Measurements from ENCODE around the gene NR1H4. TPM values are rescaled to one million over a fixed set of nuclear protein-coding genes. Genes with fewer than 3 reads are reported as not detected.

The NR1H4 gene
- total and polyA plus RNA-seq, 2 experiments from 2014 or later: not detected

- H3K4me3 Mint-ChIP-seq: no peak overlapping the region
- H3K4me1 ChIP-seq (ENCODE audit: insufficient read depth): no peaks in the 10 kb centered on the region
- no peak for ATAC-seq
These were observed 119.8 kb downstream of the NR1H4 start for GRCh38 chr12:100593490-100593889.

More at GRCh38 chr12:100593490-100593889, 119.8 kb downstream of the NR1H4 start:
- H3K79me2 ChIP-seq (replicated peaks; ENCODE audit: insufficient read depth): no peaks in the 10 kb centered on the region
- no peaks in the 10 kb centered on the region for H3K36me3 ChIP-seq (ENCODE audit: insufficient read depth)
- Mint-ChIP-seq H3K9me3 (peaks cover 9% of the 10 kb centered on the region; the same call in 2 of the 3 replicates), H3K4me1 (no peaks in the 10 kb centered on the region), H3K36me3 (ENCODE audit: low read depth) (peaks cover 4% of the 10 kb centered on the region; the same call in 2 of the 3 replicates), H3K27me3 (ENCODE audit: insufficient read depth, low read depth, poor library complexity) (no peaks in the 10 kb centered on the region), H3K27ac (no peak overlapping the region)
- DNase-seq (ENCODE audit: low spot score): no peak
- H3K4me2 ChIP-seq: no peak overlapping the region
- TF ChIP-seq EZH2 (IDR thresholded peaks at IDR 0.05; ENCODE audit: low read depth, unreplicated experiment) (no peak), REST (IDR thresholded peaks at IDR 0.05; ENCODE audit: unreplicated experiment) (no peak), EZH2phosphoT487 (IDR thresholded peaks at IDR 0.05; ENCODE audit: unreplicated experiment) (no peak), CTCF (conservative IDR thresholded peaks at IDR 0.05; ENCODE audit: low read depth in 2 of 2) (no peak)
- H3K4me3 ChIP-seq: no peak overlapping the region
- no peak overlapping the region for H3K27ac ChIP-seq (ENCODE audit: low read depth)
- no peaks in the 10 kb centered on the region for H3K27me3 ChIP-seq (ENCODE audit: insufficient read depth)
- H2AFZ ChIP-seq: no peak overlapping the region
- H3F3A ChIP-seq (replicated peaks; ENCODE audit: low read depth): no peaks in the 10 kb centered on the region
- no peaks in the 10 kb centered on the region; the same call in 1 of the 2 replicates for H3K9me2 ChIP-seq (ENCODE audit: insufficient read depth)
- H4K20me1 ChIP-seq (replicated peaks; ENCODE audit: insufficient read depth): no peaks in the 10 kb centered on the region
